ENCODE data around the gene ARHGEF17.
"Not testable (repeated sequence)": the region's sequence is repeated elsewhere in the genome, so short reads cannot be mapped to it uniquely, and the experiment has no call there.

Gene ARHGEF17

DNA sequence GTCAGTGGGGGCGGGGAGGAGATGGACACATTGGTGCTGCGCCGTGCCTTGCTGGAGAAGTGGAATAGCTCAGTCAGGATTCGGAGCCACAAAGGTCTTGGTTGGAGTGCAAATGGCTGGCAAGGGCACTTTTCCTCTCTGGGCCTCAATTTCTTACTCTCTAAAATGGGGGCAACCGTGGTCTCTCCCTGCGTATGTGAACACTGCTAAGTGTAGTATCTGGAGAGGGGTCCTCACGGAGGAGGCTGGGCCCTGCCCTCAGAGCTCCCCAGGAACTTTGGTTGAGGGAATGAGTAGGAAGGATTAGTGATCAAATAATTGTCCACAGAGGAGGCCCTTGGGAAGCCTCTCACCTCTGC lies 35.4 kb upstream of the ARHGEF17 start:
- DNase-seq = no peak

- peak; percentile 22 for DNase-seq
Observed at GRCh38 chr11:73273222-73273895, 34.7 kb upstream of the ARHGEF17 start.

DNA sequence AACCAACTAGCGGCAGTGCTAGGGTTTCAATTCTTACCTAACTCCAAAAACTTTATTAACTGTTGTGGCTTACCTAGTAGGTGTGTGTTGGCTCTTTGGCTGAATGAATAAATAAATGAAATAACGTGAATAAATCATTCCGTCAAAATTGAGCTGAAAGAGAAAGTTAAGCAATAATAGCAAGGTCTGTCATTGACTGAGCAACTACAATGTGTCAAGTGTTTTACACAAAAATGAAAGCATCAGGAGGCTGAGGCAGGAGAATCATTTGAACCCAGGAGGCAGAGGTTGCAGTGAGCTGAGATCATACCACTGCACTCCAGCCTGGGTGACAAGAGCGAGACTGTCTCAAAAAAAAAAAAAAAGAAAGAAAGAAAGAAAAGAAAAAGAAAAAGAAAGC lies 33.9 kb upstream of the ARHGEF17 start:
- DNase-seq = not testable (repeated sequence)

DNA sequence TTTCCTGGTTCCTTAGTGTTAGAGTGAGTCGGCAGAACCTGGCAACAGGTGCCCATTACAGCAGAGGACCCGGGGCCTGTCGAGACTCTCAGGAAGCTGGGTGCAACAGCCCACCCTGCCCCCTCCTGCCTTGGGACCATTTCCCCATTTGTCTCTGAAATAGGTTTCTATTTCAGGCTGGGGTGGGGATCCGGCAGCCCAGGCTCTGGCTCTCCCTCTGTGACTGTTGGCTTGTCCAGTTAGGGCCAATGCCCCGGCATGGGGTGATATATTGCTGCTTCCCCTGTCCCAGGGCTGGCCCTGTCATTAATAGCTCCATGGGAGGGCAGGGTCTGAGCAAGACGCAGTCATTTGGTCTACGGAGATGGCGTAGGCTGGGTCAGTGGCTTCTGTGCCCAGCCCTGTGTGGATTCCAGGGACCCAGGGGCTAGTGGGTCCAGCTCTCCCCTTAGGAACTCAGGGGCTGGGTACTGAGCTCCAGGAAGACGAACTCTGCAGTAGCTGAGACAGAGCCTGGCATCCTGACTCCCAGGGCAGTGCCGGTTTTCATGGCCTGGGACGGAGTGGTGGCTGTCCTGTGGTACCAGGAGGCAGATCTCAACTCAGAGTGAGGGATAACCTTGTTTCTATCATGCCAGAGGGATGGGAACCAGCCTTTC lies 33.2 kb upstream of the ARHGEF17 start:
- no peak for DNase-seq

DNA sequence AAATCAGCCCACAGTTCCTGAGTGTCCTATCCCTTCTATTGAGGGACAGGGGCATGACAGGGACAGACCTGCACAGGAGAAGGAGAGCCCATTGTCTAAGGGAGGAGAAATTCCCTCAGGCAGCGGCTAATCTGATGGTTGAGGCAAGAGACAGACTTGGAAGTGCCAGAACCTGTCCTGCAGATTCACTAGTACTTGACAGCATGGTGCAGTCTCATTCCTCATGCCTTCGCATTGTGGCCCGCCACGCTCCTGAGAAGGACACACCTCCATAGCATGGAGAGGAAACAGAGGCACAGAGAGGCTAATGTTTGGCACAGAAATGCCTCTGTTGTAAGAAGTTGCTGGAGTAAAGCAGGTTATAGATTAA lies 32.7 kb upstream of the ARHGEF17 start:
- no peak for DNase-seq

DNA sequence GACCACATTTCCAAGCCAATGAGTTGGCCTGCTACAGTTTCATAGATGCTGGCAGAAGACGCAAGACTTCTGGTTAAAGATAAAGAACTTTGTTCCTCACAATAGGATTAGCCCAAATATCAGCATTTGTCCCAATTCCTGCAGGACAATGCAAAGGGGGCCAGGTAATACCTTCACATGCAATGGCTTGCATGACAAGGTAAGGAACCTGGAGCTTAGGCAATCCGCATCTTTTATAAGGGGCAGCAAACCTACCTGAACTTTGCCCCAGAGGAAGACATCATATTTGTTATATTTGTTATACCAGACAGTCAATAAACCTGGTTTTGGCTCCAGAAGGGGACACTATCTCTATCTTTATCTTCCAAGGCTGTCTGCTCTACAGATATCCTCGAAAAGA lies 30.6 kb upstream of the ARHGEF17 start:
- no peak for DNase-seq

DNA sequence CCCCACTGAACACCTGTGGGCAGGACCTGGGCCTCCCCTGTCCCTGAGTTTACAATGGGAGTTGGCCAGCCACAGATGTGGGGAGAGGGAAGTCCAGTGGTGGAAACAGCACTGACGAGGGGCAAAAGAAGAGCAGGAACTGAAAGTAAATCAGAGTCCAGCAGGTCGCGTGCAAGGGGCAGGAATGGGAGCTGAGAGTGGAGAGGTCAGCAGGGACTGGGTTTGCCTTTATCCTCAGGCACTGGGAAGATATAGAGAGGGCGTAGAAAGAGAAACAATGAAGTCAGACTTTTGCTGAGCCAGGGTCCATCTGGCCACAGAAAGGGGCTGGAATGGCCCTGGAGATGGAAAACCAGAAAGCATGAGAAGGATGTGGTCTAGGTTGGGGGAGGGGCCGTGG lies 27.4 kb upstream of the ARHGEF17 start:
- no peak for DNase-seq

- no peak for DNase-seq
Observed at GRCh38 chr11:73281201-73281741, 26.8 kb upstream of the ARHGEF17 start.

DNA sequence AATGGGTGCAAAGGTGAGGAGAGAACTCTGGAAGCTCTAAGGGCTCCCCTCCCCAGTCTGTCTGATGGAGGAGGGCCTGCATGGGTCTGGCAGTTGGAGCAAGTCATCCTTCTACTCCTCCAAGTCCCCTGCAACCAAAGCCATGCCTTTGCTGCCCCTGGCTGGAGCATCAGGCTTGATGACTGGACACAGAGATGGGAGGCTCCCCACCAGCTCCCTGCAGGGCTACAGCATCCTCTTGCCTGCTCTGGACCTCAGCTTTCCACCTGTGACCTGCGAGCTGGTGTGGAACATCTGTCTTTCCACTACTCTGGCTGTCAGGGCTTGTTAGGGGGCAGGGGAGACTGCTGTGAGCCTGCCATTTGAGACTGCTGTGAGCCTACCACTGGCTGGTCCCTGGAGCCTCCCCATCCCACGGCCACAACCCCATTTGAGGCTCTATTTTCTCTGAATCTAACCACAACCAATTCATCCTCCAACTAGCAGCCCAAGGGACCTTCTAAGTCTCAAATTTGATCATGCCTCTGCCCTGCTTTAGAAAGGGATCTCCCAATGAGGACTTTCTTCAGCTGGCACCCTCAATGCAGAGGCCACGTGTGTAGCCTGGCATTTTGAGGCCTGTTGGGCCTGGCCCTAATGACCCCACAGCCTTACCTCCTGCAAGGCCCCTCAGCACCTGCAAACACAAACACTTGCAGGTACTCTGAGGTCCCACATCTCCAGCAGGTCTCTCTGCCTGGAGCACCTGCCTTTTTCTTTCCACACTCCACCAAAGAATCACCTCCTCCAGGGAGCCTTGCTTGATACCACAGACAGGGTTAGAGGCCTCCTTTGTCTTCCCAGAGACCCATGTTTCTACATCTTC lies 26.0 kb upstream of the ARHGEF17 start:
- DNase-seq = no peak

GRCh38 chr11:73283276-73284000 lies 24.6 kb upstream of the ARHGEF17 start:
- DNase-seq = no peak

DNA sequence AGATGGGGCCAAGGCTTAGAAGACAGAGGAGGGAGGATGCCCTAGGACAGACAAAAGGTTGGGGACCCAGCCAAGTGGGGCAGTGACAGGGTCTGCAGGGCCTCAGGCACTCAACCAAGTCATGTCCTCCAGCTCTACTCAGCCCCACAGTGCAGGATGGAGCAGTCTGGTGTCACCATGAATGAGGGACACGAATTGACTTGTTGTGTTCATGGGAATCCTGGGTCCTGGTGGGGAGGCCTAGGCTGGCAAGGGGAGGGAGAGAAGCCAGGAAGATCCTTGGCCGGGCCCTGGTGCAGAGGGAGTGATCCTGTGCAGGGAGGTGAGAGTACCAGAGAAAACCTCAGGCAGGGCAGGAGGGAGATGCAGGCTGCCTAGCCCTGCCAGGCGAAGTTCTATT lies 24.0 kb upstream of the ARHGEF17 start:
- no peak for DNase-seq

- no peak for DNase-seq
Observed at GRCh38 chr11:73285721-73286120, 22.4 kb upstream of the ARHGEF17 start.

DNA sequence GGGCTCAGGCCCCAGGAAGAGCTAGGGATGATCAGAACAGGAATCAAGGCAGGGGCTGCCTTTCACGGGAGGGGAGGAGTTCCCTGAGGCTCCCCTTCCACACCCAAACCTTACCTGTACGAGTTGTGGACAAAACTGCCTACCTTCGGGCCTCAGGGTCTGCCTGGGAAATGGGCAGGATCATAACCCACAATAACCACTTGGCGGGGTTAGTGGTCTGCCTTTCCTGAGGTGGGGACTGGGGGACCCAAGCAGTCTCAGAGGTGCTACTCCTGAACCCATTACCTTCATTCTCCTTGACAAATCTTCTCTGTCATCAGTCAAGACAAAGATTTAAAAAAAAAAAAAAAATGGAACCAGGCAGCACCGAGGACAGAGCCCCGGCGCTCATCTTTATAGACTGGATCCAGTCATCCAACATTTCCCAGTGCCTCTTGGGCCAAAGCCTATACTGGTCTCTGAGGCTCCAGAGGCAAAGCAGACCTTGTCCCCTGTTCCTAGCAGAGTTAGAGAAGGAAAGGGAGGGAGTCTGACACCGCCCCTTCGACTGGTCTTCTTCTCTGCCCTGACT lies 21.8 kb upstream of the ARHGEF17 start:
- DNase-seq = no peak

GRCh38 chr11:73287400-73288101 lies 20.5 kb upstream of the ARHGEF17 start:
- DNase-seq = no peak

DNA sequence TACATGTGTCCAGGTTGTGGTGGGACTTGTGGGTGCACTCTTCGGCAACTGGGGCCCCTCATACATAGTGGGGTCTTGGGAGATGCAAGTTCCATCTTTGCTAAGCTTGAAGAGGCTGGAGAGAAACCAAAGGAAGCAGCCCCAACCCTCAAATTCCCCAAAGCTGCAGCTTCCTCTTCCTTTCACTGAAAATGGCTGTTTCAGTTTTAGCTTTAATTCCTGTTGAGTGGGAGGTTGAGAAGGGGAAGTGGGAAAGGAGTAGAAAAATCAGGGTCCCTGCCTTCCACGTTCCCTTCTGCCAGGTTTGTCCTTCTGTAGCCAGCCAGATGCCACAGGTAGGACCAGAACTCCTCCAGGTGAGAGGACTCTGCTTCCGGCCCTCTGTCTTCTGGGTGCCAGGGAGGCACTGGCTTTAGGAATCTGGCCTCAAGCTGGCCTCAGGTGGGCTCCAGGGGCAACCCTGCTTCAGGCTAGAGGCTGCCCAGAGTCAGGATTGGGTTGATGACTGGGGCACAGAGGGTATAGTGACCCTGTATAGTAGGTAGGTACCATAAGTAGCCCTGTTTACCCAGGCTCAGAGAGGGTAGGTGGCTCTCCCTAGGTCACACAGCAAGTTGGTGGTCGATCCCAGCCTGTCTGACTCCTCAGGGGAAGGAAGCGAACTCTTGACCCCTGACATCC lies 19.7 kb upstream of the ARHGEF17 start:
- no peak for DNase-seq

DNA sequence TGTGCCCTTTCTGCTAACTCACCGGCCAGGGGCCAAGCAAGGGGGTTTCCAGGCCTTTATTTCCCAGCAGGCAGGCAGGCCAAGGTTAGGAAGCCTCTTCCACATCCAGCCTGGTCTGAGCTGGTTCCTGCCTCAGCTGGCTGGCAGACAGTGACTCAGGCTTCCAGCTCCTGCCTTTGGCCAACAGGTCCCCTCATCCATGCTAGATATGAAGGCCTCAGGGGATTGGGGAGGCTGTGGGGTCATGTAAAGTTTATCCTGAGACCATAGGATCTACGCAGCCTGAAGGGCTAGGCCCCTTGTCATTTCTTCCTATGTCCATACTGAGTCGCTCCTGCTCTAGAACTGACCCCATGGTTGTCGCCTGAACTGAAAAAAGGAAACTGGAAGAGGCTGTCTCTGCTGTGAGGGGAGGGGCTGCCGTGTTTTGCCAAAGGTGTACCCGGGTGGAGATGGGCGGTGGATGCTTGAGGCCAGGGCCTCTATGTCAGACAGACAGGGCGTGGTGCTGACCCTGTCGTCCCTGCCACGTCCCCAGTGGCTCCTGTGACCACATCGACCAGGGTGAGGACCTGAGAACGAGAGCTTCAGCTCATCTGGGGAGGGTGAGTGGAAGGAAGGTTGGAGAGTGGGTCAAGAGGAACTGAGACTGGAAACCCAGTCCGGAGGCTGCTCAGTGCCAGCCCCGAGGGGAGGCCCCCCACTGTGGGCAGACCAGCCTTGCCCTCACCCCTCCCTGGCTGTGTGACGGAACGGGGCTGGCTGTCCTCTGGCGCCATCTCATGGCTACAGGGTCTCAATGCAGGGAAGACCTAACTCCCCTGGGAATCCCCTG lies 19.0 kb upstream of the ARHGEF17 start:
- no peak for DNase-seq

DNA sequence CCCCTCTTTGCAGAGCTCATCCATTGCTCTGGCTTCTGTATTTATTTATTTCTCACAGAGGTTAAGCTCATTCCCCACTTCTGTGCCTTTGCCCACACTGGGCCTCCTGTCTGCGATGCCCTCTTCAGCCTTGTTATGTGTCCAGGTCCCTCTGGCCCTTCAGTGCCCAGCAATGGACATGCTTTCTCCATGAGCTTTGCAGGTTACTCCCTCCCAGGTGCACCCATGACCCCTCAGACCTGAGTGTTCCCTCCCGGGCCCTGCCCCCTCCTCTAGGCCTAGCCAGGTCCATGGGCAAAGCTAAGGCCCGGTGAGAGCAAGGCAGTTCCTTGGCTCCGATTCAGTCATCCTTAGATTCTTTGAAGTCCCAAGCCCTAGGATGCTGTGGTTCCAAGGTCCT lies 17.5 kb upstream of the ARHGEF17 start:
- no peak for DNase-seq

DNA sequence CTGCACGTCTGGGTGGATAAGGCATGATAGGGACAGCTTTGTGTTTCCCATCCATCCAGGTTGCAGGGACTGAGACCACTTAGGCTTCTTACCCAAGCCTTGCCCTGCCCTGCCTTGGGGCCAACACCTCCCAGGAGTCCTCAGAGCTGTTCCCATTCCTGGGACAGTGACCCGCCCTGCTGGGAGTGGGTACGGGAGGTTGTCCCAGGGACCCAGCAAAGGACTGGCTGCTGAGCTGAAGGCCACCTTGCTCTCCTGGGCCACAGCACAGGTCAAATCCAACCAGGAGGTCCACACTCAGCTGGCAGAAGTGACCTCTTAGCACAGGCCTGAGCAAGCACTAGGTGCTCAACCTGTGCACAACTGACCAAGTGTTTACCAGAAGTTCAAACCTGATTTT lies 16.9 kb upstream of the ARHGEF17 start:
- DNase-seq = no peak

DNA sequence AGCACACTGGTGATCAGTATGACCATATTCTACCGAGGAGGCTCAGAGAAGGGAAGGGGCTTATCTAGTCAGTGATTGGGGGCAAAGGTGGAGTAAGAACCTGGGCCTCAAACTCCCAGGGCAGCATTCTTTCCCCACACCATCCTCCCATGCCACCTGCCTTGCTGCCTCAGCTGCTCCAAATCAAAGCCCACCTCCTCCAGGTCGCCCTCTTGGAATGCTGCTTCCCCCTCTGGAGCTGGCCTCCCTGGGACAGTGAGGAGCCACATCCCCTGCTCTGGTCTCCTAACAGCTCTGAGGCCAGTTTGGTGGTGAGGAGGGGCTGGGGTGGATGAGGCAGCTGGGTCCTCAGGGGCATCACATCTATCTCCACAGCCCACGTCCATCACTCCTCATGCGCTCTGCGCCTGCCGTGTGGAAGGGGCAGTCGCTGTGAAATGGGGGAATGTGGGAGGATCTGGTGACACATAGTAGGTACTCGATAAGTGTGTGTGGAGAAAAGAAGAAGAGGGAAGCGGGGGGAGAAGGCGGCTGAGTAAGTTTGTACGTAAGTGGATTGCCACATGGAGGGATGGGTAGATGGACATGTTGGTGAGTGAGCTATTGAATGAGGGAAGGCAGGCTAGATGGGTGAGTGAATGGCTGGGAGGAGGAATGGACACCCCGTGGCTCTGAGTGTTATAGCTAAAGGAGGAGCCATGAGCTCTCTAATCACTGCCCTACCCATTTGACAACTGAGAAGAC lies 16.1 kb upstream of the ARHGEF17 start:
- DNase-seq = no peak

- no peak for DNase-seq
Observed at GRCh38 chr11:73292525-73292894, 15.6 kb upstream of the ARHGEF17 start.

Measured in SHP77 treated with DMSO at 0.1 percent for 48 hours (cell line).